Naive thymus-derived CD8-positive, alpha-beta T cell (primary cell): ENCODE measurements around the gene TTC5. TPM values are rescaled to one million over a fixed set of nuclear protein-coding genes. Genes with fewer than 3 reads are reported as not detected.
A peak's percentile ranks its signal among the peaks of the same experiment; 100 is the strongest.

Experiments
- ATAC-seq, 2 donors: fragments of 150-1000 bp; cut with Tn5 transposase in 1 of 2; sonication (Bioruptor Pico), chemical (Tn5 transposase) in 1 of 2; 1 replicate in 1 of 2; 2 replicates in 1 of 2; pipeline ENCODE4 v1.10.0; 2021; ENCODE audit warnings: mild to moderate bottlenecking in 2 of 2, moderate library complexity in 2 of 2
- POLR2A ChIA-PET: fragments of 350-600 bp; sonication (Branson Sonifier 250); formaldehyde crosslinking; loops from one replicate; lab custom pipeline; 2021; ENCODE audit warnings: antibody characterized with exemption; lab: Charles Lee
- DNase-seq, 10 donors: peaks; one replicate each; pipeline versions ENCODE4 v3.0.0 to v3.0.0-alpha.2; 2020 to 2022
- H3K27ac Mint-ChIP-seq, 10 donors: one replicate each; pipeline ENCODE4 v1.8.0; 2020 to 2022; ENCODE audit warnings: mild to moderate bottlenecking in 10 of 10, mixed read lengths in 10 of 10, moderate library complexity in 4 of 10, inconsistent platforms in 1 of 10
- H3K27me3 Mint-ChIP-seq, 5 donors: one replicate each; pipeline ENCODE4 v1.8.0; 2021 to 2022; ENCODE audit warnings: mixed read lengths in 5 of 5
- H3K36me3 Mint-ChIP-seq, 3 donors: one replicate each; pipeline ENCODE4 v1.8.0; 2020 to 2022; ENCODE audit warnings: mixed read lengths in 3 of 3, mild to moderate bottlenecking in 2 of 3, inconsistent platforms in 1 of 3
- H3K4me1 Mint-ChIP-seq, 4 donors: one replicate each; pipeline ENCODE4 v1.8.0; 2021 to 2022; ENCODE audit warnings: mixed read lengths in 4 of 4
- H3K4me3 Mint-ChIP-seq, 10 donors: one replicate each; pipeline ENCODE4 v1.8.0; 2020 to 2022; ENCODE audit warnings: mild to moderate bottlenecking in 10 of 10, mixed read lengths in 10 of 10, moderate library complexity in 6 of 10, inconsistent platforms in 1 of 10
- H3K9me3 Mint-ChIP-seq, 9 donors: one replicate each; pipeline ENCODE4 v1.8.0; 2020 to 2022; ENCODE audit warnings: mixed read lengths in 9 of 9, mild to moderate bottlenecking in 3 of 9, inconsistent platforms in 1 of 9, moderate library complexity in 1 of 9
- polyA plus RNA-seq, 3 donors: library from polyadenylated mRNA; unstranded; fragments of 300-500 nt; fragmentation: Illumina TruSeq; gene quantifications; one replicate each; pipeline ENCODE4 v1.2.3, GENCODE V29; 2021
- total RNA-seq, 8 experiments: library from RNA in 2 of 8; stranded (reverse) in 2 of 8; gene quantifications; one replicate each; pipeline ENCODE4 v1.2.3 and lab custom pipeline; 2021 to 2026

Gene TTC5
- total and polyA plus RNA-seq, 5 experiments from 2014 or later = 16.1 to 23.5 (median 22.3) TPM

DNA sequence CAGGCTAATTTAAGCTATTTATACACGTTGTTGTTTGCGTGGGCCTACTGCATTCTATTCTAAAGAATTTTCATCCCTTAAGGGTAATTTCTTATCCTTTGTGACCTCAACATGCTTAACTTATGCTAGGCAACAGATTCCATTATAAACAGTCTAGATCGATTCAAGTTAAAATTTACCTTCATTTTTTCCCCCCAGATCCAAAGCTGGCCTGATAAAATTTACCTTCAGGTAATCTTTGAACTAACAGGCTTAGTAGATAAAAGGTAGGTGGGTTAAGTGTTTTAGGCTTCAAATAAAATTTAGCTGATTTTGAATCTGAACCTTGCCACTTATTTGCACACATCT, 27.7 kb upstream of the TTC5 start:
- peak; percentile 21 to 28 for ATAC-seq
- peak overlapping the region; percentile 87 to 96 (median 93) for H3K27ac Mint-ChIP-seq
- POLR2A ChIA-PET = interaction anchor here (1.0 to 2.9 kb wide), 4 partner anchors 8 to 348 kb away, joined by 3 to 23 read pairs (median 7); partner anchors contain the start of gene PARP2
- no peak for DNase-seq
- H3K4me1 Mint-ChIP-seq = peaks cover 3 to 34% (median 32%) of the 10 kb centered on the region in 4 donors
- H3K36me3 Mint-ChIP-seq = no peaks in the 10 kb centered on the region
- no peaks in the 10 kb centered on the region for H3K9me3 Mint-ChIP-seq
- H3K27me3 Mint-ChIP-seq = no peaks in the 10 kb centered on the region
- H3K4me3 Mint-ChIP-seq = peak overlapping the region; percentile 88 to 100 (median 97)

DNA sequence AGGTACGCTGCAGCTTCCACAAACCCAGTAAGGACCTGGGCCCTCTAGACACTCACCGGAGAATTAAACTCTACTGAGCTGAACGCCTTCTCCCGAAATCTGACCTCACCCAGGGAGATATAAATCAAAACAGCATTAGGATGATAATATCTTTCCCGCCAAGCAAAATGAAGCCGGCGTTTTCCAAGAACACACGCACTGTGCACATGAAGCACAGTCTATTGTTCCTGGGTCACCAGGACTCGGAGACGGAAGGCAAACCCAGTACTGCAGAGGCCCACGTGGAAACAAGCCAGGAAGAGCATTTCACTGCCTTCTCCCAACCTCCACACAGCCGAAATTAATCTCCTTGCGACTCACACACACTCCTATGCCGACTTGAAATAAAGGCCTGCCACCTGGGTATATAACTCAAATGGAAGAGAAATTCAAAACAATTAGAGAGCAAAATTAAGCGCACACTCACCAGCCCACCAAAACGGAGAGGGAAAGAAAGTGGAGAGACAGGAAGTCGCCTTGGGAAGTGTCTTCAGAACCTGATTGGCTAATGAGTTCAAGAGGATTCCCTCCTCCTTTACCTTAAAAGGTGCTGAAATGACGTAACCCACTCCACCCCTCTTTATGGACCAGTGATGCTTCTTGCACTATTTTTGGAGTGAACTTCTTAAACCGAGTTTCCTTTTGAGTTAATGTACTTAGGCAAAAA, 27.2 kb upstream of the TTC5 start, which contains the start of gene CCNB1IP1:
Gene CCNB1IP1 (minus strand): TSS at position 492 of the 706 bp plus-strand sequence. CDS start 16,756 bp downstream, outside the sequence.
- H3K27me3 Mint-ChIP-seq = no peaks in the 10 kb centered on the region
- no peaks in the 10 kb centered on the region for H3K9me3 Mint-ChIP-seq
- no peaks in the 10 kb centered on the region for H3K36me3 Mint-ChIP-seq
- peaks cover 3 to 34% (median 33%) of the 10 kb centered on the region in 4 donors for H3K4me1 Mint-ChIP-seq
- peak within 1 kb of the TSS; percentile 87 to 96 (median 93) for H3K27ac Mint-ChIP-seq
- POLR2A ChIA-PET = interaction anchor here (1.0 to 2.9 kb wide), 4 partner anchors 9 to 349 kb away, joined by 3 to 23 read pairs (median 7); partner anchors contain the start of gene PARP2
- peak; percentile 97 to 98 for ATAC-seq
- peak in 9 of 10 donors; percentile 34 to 78 (median 64) for DNase-seq
- H3K4me3 Mint-ChIP-seq = peak within 1 kb of the TSS; percentile 88 to 100 (median 97)

DNA sequence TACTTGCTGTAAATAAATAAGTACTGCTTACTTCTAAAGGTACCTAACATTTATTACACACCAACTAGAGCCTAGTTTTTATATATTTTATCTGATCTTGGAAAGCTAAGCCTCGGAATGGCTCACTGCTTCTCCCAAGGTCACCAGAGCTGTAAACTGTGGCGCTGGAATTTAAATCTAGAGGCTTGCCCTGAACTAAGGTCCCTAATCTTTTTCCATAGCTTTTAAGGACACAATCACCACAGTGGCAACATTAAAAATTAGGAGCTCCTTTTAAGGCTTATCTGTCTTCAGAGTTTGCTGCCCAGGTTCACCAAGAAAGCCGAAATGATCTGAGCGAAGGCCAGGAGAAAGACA, 26.7 kb upstream of the TTC5 start:
- POLR2A ChIA-PET = interaction anchor here (0.7 to 2.9 kb wide), 5 partner anchors 9 to 349 kb away, joined by 3 to 23 read pairs (median 5); partner anchors contain the start of gene PARP2
- no peaks in the 10 kb centered on the region for H3K27me3 Mint-ChIP-seq
- H3K9me3 Mint-ChIP-seq = no peaks in the 10 kb centered on the region
- ATAC-seq = no peak
- H3K27ac Mint-ChIP-seq = peak overlapping the region; percentile 65 to 96 (median 93)
- no peak for DNase-seq
- H3K4me1 Mint-ChIP-seq = peaks cover 5 to 39% (median 37%) of the 10 kb centered on the region in 4 donors
- H3K4me3 Mint-ChIP-seq = peak overlapping the region; percentile 88 to 100 (median 97)
- H3K36me3 Mint-ChIP-seq = no peaks in the 10 kb centered on the region

DNA sequence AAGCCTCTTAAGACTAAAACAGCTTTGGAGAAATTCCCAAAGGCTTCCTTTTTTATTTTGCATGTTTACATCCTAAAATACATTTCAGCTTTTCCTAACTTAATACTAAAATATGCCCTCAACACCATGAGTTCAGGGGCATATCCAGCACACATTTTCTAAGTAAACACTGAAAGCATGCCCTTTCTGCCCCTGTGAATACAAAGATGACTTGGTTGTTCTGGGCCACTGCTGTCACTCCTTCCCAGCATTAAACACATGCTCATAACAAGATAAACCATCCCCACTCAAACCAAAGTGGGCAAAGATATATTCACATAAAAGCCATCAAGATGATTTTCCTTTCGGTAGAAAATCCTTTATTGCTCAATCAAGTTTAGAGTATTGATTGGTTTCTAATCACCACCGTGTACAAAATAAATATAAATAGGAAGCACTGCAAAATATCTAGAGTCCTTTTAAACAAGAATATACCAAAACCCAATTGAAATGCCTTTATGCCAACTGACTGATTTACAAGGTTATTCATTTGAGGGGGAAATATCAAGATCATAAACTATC, 25.4 kb upstream of the TTC5 start:
- ATAC-seq (no peak), DNase-seq (no peak)
- Mint-ChIP-seq H3K4me1 (peaks cover 7 to 44% (median 41%) of the 10 kb centered on the region in 4 donors), H3K9me3 (no peaks in the 10 kb centered on the region), H3K36me3 (peaks cover 0 to 3% (median 0%) of the 10 kb centered on the region in 3 donors), H3K27me3 (no peaks in the 10 kb centered on the region), H3K4me3 (peak overlapping the region in 1 of 10 donors; percentile 92), H3K27ac (peak overlapping the region in 3 of 10 donors; percentile 27 to 87 (median 45))
- POLR2A ChIA-PET = interaction anchor here (0.6 to 2.9 kb wide), 3 partner anchors 12 to 351 kb away, joined by 3 to 23 read pairs (median 3); partner anchors contain the start of gene PARP2

DNA sequence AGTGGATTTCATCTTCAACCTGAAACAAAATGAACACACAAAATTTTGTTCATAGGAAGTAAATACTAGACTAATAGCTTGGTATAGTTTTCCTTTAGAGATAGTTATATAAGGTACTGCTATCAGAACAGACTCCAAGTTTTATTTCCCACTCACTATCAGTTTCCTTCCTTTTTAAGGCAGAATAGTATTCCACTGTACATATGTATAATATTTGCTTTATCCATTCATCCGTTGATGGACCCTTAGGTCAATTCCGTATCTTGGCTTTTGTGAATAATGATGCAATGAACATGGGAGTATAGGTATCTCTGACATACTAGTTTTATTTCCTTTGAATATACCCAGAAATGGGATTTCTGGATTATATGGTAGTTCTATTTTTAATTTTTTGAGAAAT, 23.6 kb upstream of the TTC5 start:
- POLR2A ChIA-PET = interaction anchor here (0.9 to 2.8 kb wide), 2 partner anchors 13 to 14 kb away, joined by 3 to 20 read pairs; partner anchors contain the start of gene PARP2
- H3K4me3 Mint-ChIP-seq = no peak overlapping the region
- no peaks in the 10 kb centered on the region for H3K9me3 Mint-ChIP-seq
- H3K27ac Mint-ChIP-seq = peak overlapping the region in 1 of 10 donors; percentile 65
- DNase-seq (no peak), ATAC-seq (no peak)
- peaks cover 0 to 10% (median 4%) of the 10 kb centered on the region in 3 donors for H3K36me3 Mint-ChIP-seq
- H3K27me3 Mint-ChIP-seq = no peaks in the 10 kb centered on the region
- H3K4me1 Mint-ChIP-seq = peaks cover 7 to 42% (median 40%) of the 10 kb centered on the region in 4 donors

DNA sequence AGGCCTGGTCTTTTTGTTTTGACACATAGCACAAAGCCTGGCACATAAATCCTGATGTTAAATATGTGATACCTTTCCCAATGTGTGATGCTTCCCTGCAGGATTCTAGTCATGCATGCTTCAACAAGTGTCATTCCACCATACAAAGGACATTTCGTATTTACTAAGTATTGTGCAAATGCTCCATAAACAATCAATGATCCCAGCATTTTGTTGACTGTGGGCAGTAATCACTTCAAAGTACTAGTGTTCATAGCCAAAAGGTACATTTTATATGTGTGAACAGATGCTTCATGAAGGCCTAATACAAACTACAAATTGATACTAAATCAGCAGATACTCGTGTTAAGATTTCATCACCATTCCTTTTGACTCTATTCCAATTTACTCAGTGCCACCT, 23.0 kb upstream of the TTC5 start:
- Mint-ChIP-seq H3K27ac (peak overlapping the region in 4 of 10 donors; percentile 2 to 78 (median 40)), H3K9me3 (no peaks in the 10 kb centered on the region), H3K27me3 (no peaks in the 10 kb centered on the region), H3K36me3 (peaks cover 0 to 16% (median 6%) of the 10 kb centered on the region in 3 donors), H3K4me3 (no peak overlapping the region), H3K4me1 (peaks cover 7 to 42% (median 38%) of the 10 kb centered on the region in 4 donors)
- ATAC-seq (no peak), DNase-seq (no peak)
- POLR2A ChIA-PET = interaction anchor here (1.4 to 2.8 kb wide), 2 partner anchors 14 to 281 kb away, joined by 5 to 20 read pairs; partner anchors contain the start of gene PARP2

DNA sequence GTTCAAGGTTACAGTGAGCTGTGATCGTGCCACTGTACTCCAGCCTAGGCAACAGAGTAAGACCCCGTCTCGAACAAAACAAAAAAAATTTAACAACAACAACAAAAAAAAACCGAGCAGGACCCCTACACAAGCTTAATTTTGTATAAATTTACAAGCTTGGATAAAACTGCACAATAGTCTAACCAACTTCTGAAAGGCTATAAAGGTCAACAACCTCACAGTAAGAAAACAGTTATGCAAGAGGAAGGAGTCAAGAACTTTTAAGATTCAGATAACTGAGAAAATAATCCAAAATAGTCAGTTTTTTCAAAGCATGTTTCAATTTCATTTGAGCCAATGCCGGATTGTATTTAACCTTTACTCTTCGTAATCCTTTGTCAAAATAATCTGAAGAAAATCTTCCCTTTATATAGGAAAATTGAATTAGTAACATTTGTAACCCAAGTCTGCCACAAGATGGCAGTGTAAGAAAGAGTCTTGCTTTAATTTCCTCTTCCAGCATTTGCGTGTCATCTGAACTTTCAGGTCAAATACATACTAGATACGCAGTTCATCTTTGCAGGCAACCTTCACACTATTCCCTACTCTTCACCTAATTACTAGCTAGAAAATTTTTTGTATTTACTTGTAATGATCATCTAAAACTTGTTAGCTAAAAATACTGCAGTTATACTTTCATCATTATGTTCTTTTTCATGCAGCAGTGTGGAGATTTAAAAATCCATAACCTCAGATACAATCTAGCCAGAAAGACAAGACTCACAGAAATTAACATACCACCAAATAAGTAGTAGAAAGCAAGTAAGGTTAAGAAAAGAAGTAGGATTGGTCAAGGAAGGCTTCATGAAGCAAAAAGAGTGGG, 21.5 kb upstream of the TTC5 start:
- POLR2A ChIA-PET = interaction anchor here (2.8 kb wide), 1 partner anchor 15 kb away, joined by 20 read pairs; the partner anchor contains the start of gene PARP2
- DNase-seq (peak in 7 of 10 donors; percentile 8 to 75 (median 46)), ATAC-seq (peak; percentile 57 to 60)
- H3K4me1 Mint-ChIP-seq = peaks cover 7 to 29% (median 25%) of the 10 kb centered on the region in 4 donors
- no peaks in the 10 kb centered on the region for H3K27me3 Mint-ChIP-seq
- peaks cover 0 to 25% (median 6%) of the 10 kb centered on the region in 3 donors for H3K36me3 Mint-ChIP-seq
- H3K9me3 Mint-ChIP-seq = no peaks in the 10 kb centered on the region
- peak overlapping the region in 9 of 10 donors; percentile 0 to 91 (median 78) for H3K27ac Mint-ChIP-seq
- peak overlapping the region in 4 of 10 donors; percentile 4 to 15 (median 7) for H3K4me3 Mint-ChIP-seq

DNA sequence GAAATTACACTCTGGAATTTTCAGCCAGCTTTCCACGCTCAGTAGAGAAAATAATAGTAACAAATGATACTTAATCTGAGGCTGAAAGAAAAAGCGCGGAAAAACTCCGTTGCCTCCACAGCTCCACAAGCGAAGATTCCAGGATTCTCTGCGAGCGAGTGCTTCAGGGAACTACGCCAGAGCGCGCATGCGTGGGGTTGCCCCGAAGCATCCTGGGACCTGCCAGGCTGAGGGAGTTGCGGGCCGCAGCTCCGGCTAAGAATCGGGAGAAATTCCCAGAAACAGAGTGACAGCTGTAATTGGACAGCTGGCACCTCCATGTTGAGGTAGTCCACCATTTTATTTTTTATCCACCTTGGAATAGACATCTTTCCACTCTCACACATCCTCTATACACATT, 12.0 kb upstream of the TTC5 start:
- POLR2A ChIA-PET = interaction anchor here (1.1 kb wide), 1 partner anchor 8 kb away, joined by 3 read pairs; no protein-coding TSS in a partner anchor
- ATAC-seq (no peak), DNase-seq (no peak)
- H3K27me3 Mint-ChIP-seq = no peaks in the 10 kb centered on the region
- peaks cover 0 to 78% (median 21%) of the 10 kb centered on the region in 3 donors for H3K36me3 Mint-ChIP-seq
- no peak overlapping the region for H3K27ac Mint-ChIP-seq
- peaks cover 0 to 4% (median 1%) of the 10 kb centered on the region in 4 donors for H3K4me1 Mint-ChIP-seq
- H3K4me3 Mint-ChIP-seq = no peak overlapping the region
- H3K9me3 Mint-ChIP-seq = no peaks in the 10 kb centered on the region

DNA sequence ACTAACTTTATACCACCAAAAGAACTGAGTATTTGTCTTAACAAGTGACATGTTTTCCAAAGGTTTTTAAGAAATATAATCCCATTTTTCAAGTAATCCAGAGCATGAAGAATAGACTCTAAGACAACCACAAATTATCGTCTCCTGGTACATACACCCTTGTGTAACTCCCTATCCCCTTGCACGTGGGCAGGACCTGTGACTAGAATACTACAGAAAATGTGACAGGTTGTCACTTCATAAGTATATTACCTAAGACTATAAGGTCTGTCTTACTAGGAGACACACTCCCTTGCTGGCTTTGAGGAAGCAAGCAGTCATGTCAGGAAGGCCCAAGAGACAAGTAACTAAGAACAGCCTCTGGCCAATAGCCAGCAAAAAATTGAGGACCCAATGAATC, 8.3 kb upstream of the TTC5 start:
- H3K27ac Mint-ChIP-seq = no peak overlapping the region
- no peaks in the 10 kb centered on the region for H3K27me3 Mint-ChIP-seq
- no peaks in the 10 kb centered on the region for H3K9me3 Mint-ChIP-seq
- H3K4me3 Mint-ChIP-seq = no peak overlapping the region
- ATAC-seq (no peak), DNase-seq (no peak)
- H3K36me3 Mint-ChIP-seq = peaks cover 0 to 66% (median 19%) of the 10 kb centered on the region in 3 donors
- POLR2A ChIA-PET = no interaction called here
- peaks cover 0 to 4% (median 0%) of the 10 kb centered on the region in 4 donors for H3K4me1 Mint-ChIP-seq

DNA sequence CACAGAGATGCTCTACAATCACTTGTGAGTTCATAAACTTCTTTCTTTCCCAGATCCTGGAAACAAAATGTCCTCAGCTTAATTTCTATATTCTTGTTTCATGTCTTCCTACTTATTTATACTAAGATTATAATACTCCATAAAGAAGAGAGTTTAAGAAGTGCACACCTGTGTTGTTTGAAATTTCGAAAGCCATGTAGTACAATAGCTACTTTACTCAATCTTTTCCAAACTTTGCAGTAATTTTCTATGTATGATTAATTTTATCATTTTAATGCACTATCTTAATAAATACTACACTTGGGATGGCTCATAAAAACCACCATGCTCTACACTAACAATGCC, 300 bp upstream of the TTC5 start:
- POLR2A ChIA-PET = no interaction called here
- Mint-ChIP-seq H3K27me3 (no peaks in the 10 kb centered on the region), H3K4me1 (peaks cover 19 to 39% (median 35%) of the 10 kb centered on the region in 4 donors), H3K9me3 (no peaks in the 10 kb centered on the region), H3K36me3 (peaks cover 0 to 20% (median 3%) of the 10 kb centered on the region in 3 donors), H3K27ac (peak overlapping the region; percentile 87 to 98 (median 90)), H3K4me3 (peak overlapping the region; percentile 83 to 97 (median 92))
- DNase-seq = no peak
- ATAC-seq = no peak

DNA sequence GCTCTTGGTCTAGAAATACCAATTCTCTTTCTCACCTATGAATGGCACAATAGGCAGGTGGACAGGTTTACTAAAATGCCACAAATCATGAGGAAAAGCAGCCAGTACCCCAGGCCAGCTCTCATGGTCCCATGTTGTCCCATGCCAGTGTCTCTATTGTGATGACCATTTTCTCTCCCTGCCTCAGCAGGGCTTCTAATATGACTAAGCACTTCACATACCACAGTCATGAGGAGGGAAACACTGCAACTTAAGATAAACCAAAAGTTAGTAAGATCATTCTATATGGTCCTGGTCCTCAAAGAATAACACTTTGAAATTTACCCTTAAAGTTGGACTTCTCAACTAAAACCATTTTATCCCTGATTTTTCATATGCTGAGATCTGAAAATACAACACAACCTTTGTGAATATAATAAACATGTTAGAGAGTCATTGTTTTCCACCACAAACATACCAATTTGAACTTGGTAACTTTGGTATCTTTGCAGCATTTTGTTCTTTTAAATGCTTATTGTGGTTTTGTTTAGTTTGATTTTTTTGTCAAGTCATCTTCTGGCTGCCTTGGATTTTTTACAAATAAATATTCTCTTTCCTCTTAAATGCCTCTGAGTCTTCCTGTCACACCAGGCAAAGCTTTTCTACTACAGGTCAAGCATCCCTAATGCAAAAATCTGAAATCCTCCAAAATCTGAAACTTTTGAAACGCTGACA, 3.6 kb downstream of the TTC5 start:
- no peaks in the 10 kb centered on the region for H3K9me3 Mint-ChIP-seq

More for the DNA sequence above, 3.6 kb downstream of the TTC5 start:
- Mint-ChIP-seq H3K4me1 (peaks cover 19 to 41% (median 35%) of the 10 kb centered on the region in 4 donors), H3K27me3 (no peaks in the 10 kb centered on the region), H3K4me3 (no peak overlapping the region), H3K36me3 (peaks cover 4 to 57% (median 21%) of the 10 kb centered on the region in 3 donors), H3K27ac (peak overlapping the region in 1 of 10 donors; percentile 3)
- no peak for DNase-seq
- POLR2A ChIA-PET = no interaction called here
- no peak for ATAC-seq
